ENCODE measurements around the gene PXMP4. TPM values are rescaled to one million over a fixed set of nuclear protein-coding genes. Genes with fewer than 3 reads are reported as not detected.

The PXMP4 gene
- polyA plus RNA-seq, 4 donors = 8.9 to 9.5 (median 9.1) TPM

GRCh38 chr20:33671573-33672288 lies 48.4 kb downstream of the PXMP4 start:
- no peak for DNase-seq (ENCODE audit: low read depth in 4 of 4, low spot score in 3 of 4)

- DNase-seq (ENCODE audit: low read depth in 4 of 4, low spot score in 3 of 4) = no peak
These were observed 49.2 kb downstream of the PXMP4 start for GRCh38 chr20:33670715-33671499.

- no peak for DNase-seq (ENCODE audit: low read depth in 4 of 4, low spot score in 3 of 4)
These were observed 50.1 kb downstream of the PXMP4 start for GRCh38 chr20:33669873-33670640.

- DNase-seq (ENCODE audit: low read depth in 4 of 4, low spot score in 3 of 4) = no peak
These were observed 50.9 kb downstream of the PXMP4 start for GRCh38 chr20:33669224-33669623.

- no peak for DNase-seq (ENCODE audit: low read depth in 4 of 4, low spot score in 3 of 4)
These were observed 51.5 kb downstream of the PXMP4 start for GRCh38 chr20:33668466-33669155.

- DNase-seq (ENCODE audit: low read depth in 4 of 4, low spot score in 3 of 4) = peak in 1 of 4 donors; percentile 65
These were observed 52.2 kb downstream of the PXMP4 start for GRCh38 chr20:33667676-33668465.

GRCh38 chr20:33667245-33667675 lies 52.9 kb downstream of the PXMP4 start:
- DNase-seq (ENCODE audit: low read depth in 4 of 4, low spot score in 3 of 4) = no peak

GRCh38 chr20:33666293-33667244 lies 53.5 kb downstream of the PXMP4 start, which contains the start of gene ACTL10:
Gene ACTL10, plus strand, starts transcription at chr20:33666943. Its CDS starts 555 bp downstream, at chr20:33667498.
- DNase-seq (ENCODE audit: low read depth in 4 of 4, low spot score in 3 of 4) = peak; percentile 88 to 93 (median 90)

- no peak for DNase-seq (ENCODE audit: low read depth in 4 of 4, low spot score in 3 of 4)
These were observed 55.4 kb downstream of the PXMP4 start for GRCh38 chr20:33664762-33665144.

- no peak for DNase-seq (ENCODE audit: low read depth in 4 of 4, low spot score in 3 of 4)
These were observed 55.9 kb downstream of the PXMP4 start for GRCh38 chr20:33664085-33664761.

GRCh38 chr20:33663161-33664084 lies 56.7 kb downstream of the PXMP4 start:
- DNase-seq (ENCODE audit: low read depth in 4 of 4, low spot score in 3 of 4) = peak in 1 of 4 donors; percentile 59

GRCh38 chr20:33662172-33662571 lies 57.9 kb downstream of the PXMP4 start, which contains the start of gene C20orf144:
Gene C20orf144, plus strand, starts transcription at chr20:33662327. Its CDS starts 19 bp downstream, at chr20:33662346.
- no peak for DNase-seq (ENCODE audit: low read depth in 4 of 4, low spot score in 3 of 4)

GRCh38 chr20:33660685-33661058 lies 59.4 kb downstream of the PXMP4 start:
- DNase-seq (ENCODE audit: low read depth in 4 of 4, low spot score in 3 of 4) = no peak

GRCh38 chr20:33660035-33660684 lies 60.0 kb downstream of the PXMP4 start:
- no peak for DNase-seq (ENCODE audit: low read depth in 4 of 4, low spot score in 3 of 4)

GRCh38 chr20:33659341-33660034 lies 60.6 kb downstream of the PXMP4 start:
- DNase-seq (ENCODE audit: low read depth in 4 of 4, low spot score in 3 of 4) = no peak

GRCh38 chr20:33658929-33659328 lies 61.2 kb downstream of the PXMP4 start:
- no peak for DNase-seq (ENCODE audit: low read depth in 4 of 4, low spot score in 3 of 4)
